H9 (cell line): ENCODE results near the gene ECHDC3. TPM values are rescaled to one million over a fixed set of nuclear protein-coding genes. Genes with fewer than 3 reads are reported as not detected.

Experiments
- DNase-seq: peaks from one replicate; pipeline ENCODE4 v3.0.0-alpha.2; 2017
- H2AFZ ChIP-seq: one replicate; pipeline ENCODE4 v1.6.1; 2013; ENCODE audit warnings: mild to moderate bottlenecking, low read length, control low read depth, moderate library complexity
- H2AK5ac ChIP-seq: 2 replicates; pipeline ENCODE4 v1.6.1; 2013; ENCODE audit warnings: low read length, control low read depth, mixed read lengths; ENCODE audit not compliant: insufficient read length
- H2BK120ac ChIP-seq: one replicate; pipeline ENCODE4 v1.6.1; 2013; ENCODE audit warnings: low read depth, mild to moderate bottlenecking, low read length, control low read depth, inconsistent platforms; ENCODE audit not compliant: poor library complexity, severe bottlenecking
- H2BK12ac ChIP-seq: 2 replicates; pipeline ENCODE4 v1.6.1; 2013; ENCODE audit warnings: low read length, control low read depth, mixed read lengths, low read depth; ENCODE audit not compliant: insufficient read length
- H2BK15ac ChIP-seq: 2 replicates; pipeline ENCODE4 v1.6.1; 2013; ENCODE audit warnings: low read depth, low read length, control low read depth
- H2BK20ac ChIP-seq: one replicate; pipeline ENCODE4 v1.6.1; 2013; ENCODE audit warnings: low read depth, mild to moderate bottlenecking, low read length, control low read depth, inconsistent platforms; ENCODE audit not compliant: poor library complexity, severe bottlenecking
- H2BK5ac ChIP-seq: 2 replicates; pipeline ENCODE4 v1.6.1; 2013; ENCODE audit warnings: low read length, control low read depth, mixed read lengths; ENCODE audit not compliant: insufficient read length
- H3K14ac ChIP-seq: 2 replicates; pipeline ENCODE4 v1.6.1; 2013; ENCODE audit warnings: low read length, control low read depth; ENCODE audit not compliant: insufficient read depth
- H3K18ac ChIP-seq: 2 replicates; pipeline ENCODE4 v1.6.1; 2013; ENCODE audit warnings: low read depth, mild to moderate bottlenecking, mixed read lengths, low read length, control low read depth; ENCODE audit not compliant: insufficient read length
- H3K23ac ChIP-seq: 2 replicates; pipeline ENCODE4 v1.6.1; 2013; ENCODE audit warnings: low read length, control low read depth, mixed read lengths, low read depth; ENCODE audit not compliant: insufficient read length
- H3K23me2 ChIP-seq: 2 replicates; pipeline ENCODE4 v1.6.1; 2013; ENCODE audit warnings: low read depth, mild to moderate bottlenecking, mixed read lengths, low read length, control low read depth; ENCODE audit not compliant: insufficient read length, poor library complexity, severe bottlenecking
- H3K27ac ChIP-seq: 2 replicates; pipeline ENCODE4 v1.5.1; 2013; ENCODE audit warnings: low read length, control low read depth, mixed read lengths, low read depth; ENCODE audit not compliant: insufficient read length
- H3K27me3 ChIP-seq: 2 replicates; pipeline ENCODE4 v1.6.1; 2013; ENCODE audit warnings: low read length, control low read depth, inconsistent platforms; ENCODE audit not compliant: insufficient read depth
- H3K4ac ChIP-seq: 2 replicates; pipeline ENCODE4 v1.6.1; 2013; ENCODE audit warnings: low read depth, mild to moderate bottlenecking, control low read depth, inconsistent platforms, low read length, moderate library complexity
- H3K4me1 ChIP-seq: 2 replicates; pipeline ENCODE4 v1.6.1; 2013; ENCODE audit warnings: low read length, control low read depth, inconsistent platforms; ENCODE audit not compliant: insufficient read depth
- H3K4me2 ChIP-seq: 2 replicates; pipeline ENCODE4 v1.6.1; 2013; ENCODE audit warnings: low read length, control low read depth, mixed read lengths; ENCODE audit not compliant: insufficient read length, insufficient read depth
- H3K56ac ChIP-seq: 2 replicates; pipeline ENCODE4 v1.6.1; 2013; ENCODE audit warnings: low read depth, mild to moderate bottlenecking, mixed read lengths, low read length, control low read depth; ENCODE audit not compliant: insufficient read length
- H3K79me1 ChIP-seq: 2 replicates; pipeline ENCODE4 v1.6.1; 2013; ENCODE audit warnings: low read depth, mild to moderate bottlenecking, moderate library complexity, low read length, control low read depth, inconsistent platforms; ENCODE audit not compliant: insufficient read depth, poor library complexity, severe bottlenecking
- H3K79me2 ChIP-seq: 2 replicates; pipeline ENCODE4 v1.6.1; 2013; ENCODE audit warnings: low read length, control low read depth, inconsistent platforms; ENCODE audit not compliant: insufficient read depth
- H3K9ac ChIP-seq: 2 replicates; pipeline ENCODE4 v1.6.1; 2013; ENCODE audit warnings: low read length, control low read depth, mixed read lengths; ENCODE audit not compliant: insufficient read length; ENCODE audit errors: extremely low read depth
- H3K9me3 ChIP-seq: one replicate; pipeline ENCODE4 v1.6.1; 2013; ENCODE audit warnings: low read depth, low read length, inconsistent platforms; ENCODE audit not compliant: control insufficient read depth
- H3T11ph ChIP-seq: one replicate; pipeline ENCODE4 v1.6.1; 2013; ENCODE audit warnings: mild to moderate bottlenecking, low read length, control low read depth, inconsistent platforms
- H4K20me1 ChIP-seq: one replicate; pipeline ENCODE4 v1.6.1; 2013; ENCODE audit not compliant: control insufficient read depth, insufficient read length, insufficient read depth
- H4K5ac ChIP-seq: 2 replicates; pipeline ENCODE4 v1.6.1; 2013; ENCODE audit warnings: low read depth, mild to moderate bottlenecking, mixed read lengths, low read length, control low read depth; ENCODE audit not compliant: insufficient read length
- H4K8ac ChIP-seq: replicated peaks from 2 replicates; pipeline ENCODE4 v1.6.1; 2013; ENCODE audit warnings: low read length, control low read depth, mixed read lengths, low read depth; ENCODE audit not compliant: insufficient read length
- H4K91ac ChIP-seq: 2 replicates; pipeline ENCODE4 v1.6.1; 2013; ENCODE audit warnings: low read depth, mild to moderate bottlenecking, moderate library complexity, mixed read lengths, low read length, control low read depth; ENCODE audit not compliant: insufficient read length
- H3K27ac Mint-ChIP-seq, 3 experiments: 2 replicates in 2 of 3; 3 replicates in 1 of 3; pipeline ENCODE4 v1.8.0; 2020 to 2021; ENCODE audit warnings: mixed read lengths in 3 of 3, mild to moderate bottlenecking in 1 of 3, moderate library complexity in 1 of 3
- H3K27me3 Mint-ChIP-seq: 2 replicates; pipeline ENCODE4 v1.8.0; 2021; ENCODE audit warnings: low read depth, mild to moderate bottlenecking, moderate library complexity, mixed read lengths
- H3K36me3 Mint-ChIP-seq, 3 experiments: 2 replicates in 2 of 3; 3 replicates in 1 of 3; pipeline ENCODE4 v1.8.0; 2020 to 2021; ENCODE audit warnings: low read depth in 3 of 3, mixed read lengths in 3 of 3; ENCODE audit not compliant: insufficient read depth in 1 of 3
- H3K4me1 Mint-ChIP-seq, 2 experiments: 2 replicates each; pipeline ENCODE4 v1.8.0; 2020; ENCODE audit warnings: mixed read lengths in 2 of 2
- H3K4me3 Mint-ChIP-seq, 2 experiments: 2 replicates in 1 of 2; 3 replicates in 1 of 2; pipeline ENCODE4 v1.8.0; 2020 to 2021; ENCODE audit warnings: mild to moderate bottlenecking in 2 of 2, mixed read lengths in 2 of 2, moderate library complexity in 1 of 2
- H3K9me3 Mint-ChIP-seq, 2 experiments: 2 replicates in 1 of 2; 3 replicates in 1 of 2; pipeline ENCODE4 v1.8.0; 2020; ENCODE audit warnings: mild to moderate bottlenecking in 2 of 2, mixed read lengths in 2 of 2, moderate library complexity in 1 of 2
- CTCF ChIP-seq: fragments of 200-600 bp; sonication (generic); conservative IDR thresholded peaks from 3 replicates; pipeline ENCODE4 v1.8.0; 2021; ENCODE audit warnings: antibody characterized with exemption, mild to moderate bottlenecking
- WGBS: extraction: QIAGEN DNeasy Blood & Tissue Kit; methylation state at CpG from one replicate; pipeline ENCODE4 v1.1.7; 2013; ENCODE audit warnings: missing lambda C conversion rate, low lambda C conversion rate, mixed read lengths; ENCODE audit not compliant: insufficient read length; ENCODE audit errors: extremely low coverage; 5-methylcytosine and 5-hydroxymethylcytosine counted together
- total RNA-seq: library from RNA; stranded (reverse); gene quantifications from 2 replicates; pipeline ENCODE4 v1.2.1, GENCODE V29; 2021

ECHDC3 gene
- total RNA-seq, 1 experiment from 2014 or later = 9.3 TPM

- Histone ChIP-seq H3K9ac (no peak overlapping the region), H3K27ac (no peak overlapping the region), H4K8ac (no peak overlapping the region), H2BK5ac (no peak overlapping the region), H3K4ac (no peak overlapping the region), H4K91ac (no peak overlapping the region), H4K5ac (no peak overlapping the region), H3T11ph (no peak overlapping the region), H3K18ac (no peak overlapping the region), H2AFZ (no peak overlapping the region), H2AK5ac (no peak overlapping the region), H3K23ac (no peak overlapping the region), H3K14ac (no peak overlapping the region), H2BK120ac (no peak overlapping the region), H2BK20ac (no peak overlapping the region), H3K4me2 (no peak overlapping the region), H4K20me1 (no peaks in the 10 kb centered on the region), H3K9me3 (no peaks in the 10 kb centered on the region), H3K79me2 (no peaks in the 10 kb centered on the region), H3K79me1 (no peaks in the 10 kb centered on the region), H3K56ac (no peak overlapping the region), H2BK15ac (no peak overlapping the region), H2BK12ac (no peak overlapping the region), H3K4me1 (no peaks in the 10 kb centered on the region), H3K27me3 (no peaks in the 10 kb centered on the region), H3K23me2 (no peaks in the 10 kb centered on the region)
- Mint-ChIP-seq H3K27ac (no peak overlapping the region), H3K9me3 (peaks cover 0 to 2% of the 10 kb centered on the region in 2 experiments; a peak in 1 of 5 replicates), H3K27me3 (peaks cover 2% of the 10 kb centered on the region; the same call in 1 of the 2 replicates), H3K4me1 (peaks cover 8 to 9% of the 10 kb centered on the region in 2 experiments), H3K36me3 (no peaks in the 10 kb centered on the region; a peak in 1 of 7 replicates), H3K4me3 (no peak overlapping the region)
- no peak for TF ChIP-seq CTCF
- no peak for DNase-seq
- no CpG with 5 or more reads among the region's 6 CpGs for WGBS
These were observed 64.5 kb downstream of the ECHDC3 start for GRCh38 chr10:11806706-11807105.
